ENCODE results near the gene PKMYT1. TPM values are rescaled to one million over a fixed set of nuclear protein-coding genes. Genes with fewer than 3 reads are reported as not detected.

The PKMYT1 gene
- total RNA-seq, 1 experiment from 2014 or later = 92.1 TPM

DNA sequence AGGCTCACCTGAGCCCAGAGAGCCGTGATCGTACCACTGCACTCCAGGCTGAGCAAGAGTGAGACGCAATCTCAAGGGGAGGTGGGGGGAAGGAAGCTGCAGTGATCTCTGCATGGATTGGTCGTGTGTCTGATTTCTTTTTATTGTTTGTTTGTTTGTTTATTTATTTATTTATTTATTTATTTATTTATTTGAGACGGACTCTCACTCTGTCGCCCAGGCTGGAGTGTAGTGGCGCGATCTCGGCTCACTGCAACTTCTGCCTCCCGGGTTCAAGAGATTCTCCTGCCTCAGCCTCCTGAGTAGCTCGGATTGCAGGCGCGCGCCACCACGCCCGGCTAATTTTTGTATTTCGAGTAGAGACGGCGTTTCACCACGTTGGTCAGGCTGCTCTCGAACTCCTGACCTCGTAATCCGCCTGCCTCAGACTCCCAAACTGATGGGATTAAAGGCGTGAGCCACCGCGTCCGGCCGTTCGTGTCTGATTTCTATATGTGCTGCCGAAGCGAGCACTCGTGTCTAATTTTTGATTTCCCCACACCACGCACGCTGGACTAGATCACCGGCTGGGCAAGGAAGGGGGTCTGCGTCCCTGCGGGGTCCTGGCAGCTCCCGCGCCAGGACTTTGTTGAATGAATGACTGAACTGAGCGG is 39.5 kb upstream of the PKMYT1 start:
- no peak for DNase-seq (ENCODE audit: low spot score)

DNA sequence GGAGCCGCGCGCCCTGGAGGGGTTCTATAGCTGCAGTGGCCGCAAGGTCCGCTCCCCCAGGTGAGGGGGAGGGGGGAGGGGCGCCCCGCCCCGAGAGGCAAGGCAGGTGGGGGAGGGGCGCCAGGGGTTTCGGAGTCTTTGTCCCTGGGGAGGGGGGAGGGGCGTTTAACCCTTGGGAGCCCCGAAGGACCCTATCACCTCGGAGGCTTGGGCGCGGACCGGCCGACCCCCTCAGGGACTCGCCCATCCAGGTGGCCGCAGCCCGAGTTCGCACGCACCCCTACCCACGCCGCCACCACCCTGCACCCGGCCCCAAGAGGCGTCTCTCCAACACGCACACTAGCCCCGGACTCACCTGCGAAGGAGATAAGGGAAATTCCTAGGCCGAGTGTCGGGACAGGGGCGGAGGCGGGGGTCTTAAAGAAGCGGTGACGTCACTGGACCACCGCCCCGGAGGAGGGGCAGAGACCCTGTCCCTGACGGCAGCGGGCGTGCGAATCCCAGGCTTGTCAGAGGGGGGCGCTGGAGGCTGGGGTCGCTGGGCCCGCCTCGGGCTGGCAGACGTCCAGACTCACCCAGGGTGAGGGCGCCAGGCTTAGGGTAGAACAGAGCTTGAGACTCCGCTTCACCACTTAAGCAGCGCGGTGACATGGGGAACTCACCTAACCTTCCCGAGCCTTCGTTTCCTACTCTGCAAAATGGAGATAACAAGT is 37.7 kb upstream of the PKMYT1 start, which contains the start of gene CLDN6:
Gene CLDN6, minus strand, starts transcription at position 390 of the 713 bp plus-strand sequence. CDS start 2,162 bp downstream, outside the sequence.
- peak; percentile 9 for DNase-seq (ENCODE audit: low spot score)

DNA sequence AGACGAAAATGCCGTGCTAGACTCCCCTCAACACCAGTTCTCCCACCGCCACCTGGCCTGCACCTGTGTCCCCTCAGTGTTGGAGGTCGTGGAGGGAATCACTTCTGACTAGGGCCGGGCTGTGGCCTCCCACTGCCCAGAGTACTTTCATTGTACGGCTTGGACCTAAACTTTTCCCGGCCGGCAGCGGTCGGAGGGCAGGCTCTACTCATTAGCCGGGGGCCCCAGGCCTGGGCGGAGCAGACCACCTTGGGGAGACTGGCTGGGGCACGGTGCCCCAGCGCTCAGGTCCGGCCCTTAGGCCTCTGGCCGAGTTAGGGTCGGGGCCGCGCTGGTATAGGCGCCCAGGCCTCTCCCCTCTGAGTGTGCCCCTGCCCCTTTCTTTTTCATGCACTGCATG is 37.1 kb upstream of the PKMYT1 start:
- DNase-seq (ENCODE audit: low spot score) = no peak

DNA sequence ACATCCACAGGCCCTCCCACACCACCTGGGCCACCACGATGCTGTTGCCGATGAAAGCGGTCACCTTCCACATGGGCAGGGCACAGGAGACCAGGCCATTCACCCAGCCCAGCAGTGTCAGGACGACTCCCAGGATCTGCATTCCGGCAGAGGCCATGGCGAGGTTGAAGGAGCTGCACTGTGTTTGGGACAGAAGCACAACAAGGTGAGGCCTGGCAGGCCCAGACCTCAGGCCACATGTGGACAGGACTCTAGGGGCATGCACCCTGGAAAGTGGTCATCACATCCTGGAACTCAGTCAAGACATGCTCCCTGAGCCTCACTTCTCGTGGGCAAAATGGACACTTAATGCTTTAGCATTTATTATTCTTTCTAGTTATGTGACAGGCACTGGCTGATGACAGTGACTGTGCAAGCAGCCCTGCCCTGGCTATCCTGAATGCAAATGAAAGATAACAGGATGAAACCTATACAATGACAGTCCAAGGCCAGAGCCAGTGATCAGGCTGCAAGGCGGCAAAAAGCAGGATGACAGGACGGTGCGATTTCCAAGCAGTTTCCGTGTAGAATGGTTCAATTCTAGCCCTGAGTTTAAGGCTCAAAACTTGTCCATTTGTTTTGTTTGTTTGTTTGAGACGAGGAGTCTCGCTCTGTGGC is 35.7 kb upstream of the PKMYT1 start:
- no peak for DNase-seq (ENCODE audit: low spot score)

DNA sequence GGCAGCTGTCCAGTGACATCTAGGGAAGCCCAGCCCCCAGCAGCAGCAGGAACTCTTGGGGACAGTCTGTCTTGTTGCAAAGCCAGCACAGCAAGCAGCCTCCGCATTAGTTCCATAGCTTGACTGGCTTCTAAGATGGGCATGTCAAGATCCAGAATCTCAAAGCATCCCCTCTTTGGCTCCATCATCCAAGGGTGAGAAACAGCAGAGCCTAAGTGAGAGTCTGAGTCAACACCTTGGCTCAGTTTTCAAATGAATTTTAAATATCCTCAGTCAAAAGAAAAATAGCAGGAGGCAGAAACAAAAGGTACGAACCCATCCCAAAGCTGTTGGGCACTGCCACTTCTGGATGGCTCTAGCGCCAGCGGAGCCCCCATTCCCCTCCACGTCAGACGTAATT is 34.7 kb upstream of the PKMYT1 start:
- DNase-seq (ENCODE audit: low spot score) = no peak

DNA sequence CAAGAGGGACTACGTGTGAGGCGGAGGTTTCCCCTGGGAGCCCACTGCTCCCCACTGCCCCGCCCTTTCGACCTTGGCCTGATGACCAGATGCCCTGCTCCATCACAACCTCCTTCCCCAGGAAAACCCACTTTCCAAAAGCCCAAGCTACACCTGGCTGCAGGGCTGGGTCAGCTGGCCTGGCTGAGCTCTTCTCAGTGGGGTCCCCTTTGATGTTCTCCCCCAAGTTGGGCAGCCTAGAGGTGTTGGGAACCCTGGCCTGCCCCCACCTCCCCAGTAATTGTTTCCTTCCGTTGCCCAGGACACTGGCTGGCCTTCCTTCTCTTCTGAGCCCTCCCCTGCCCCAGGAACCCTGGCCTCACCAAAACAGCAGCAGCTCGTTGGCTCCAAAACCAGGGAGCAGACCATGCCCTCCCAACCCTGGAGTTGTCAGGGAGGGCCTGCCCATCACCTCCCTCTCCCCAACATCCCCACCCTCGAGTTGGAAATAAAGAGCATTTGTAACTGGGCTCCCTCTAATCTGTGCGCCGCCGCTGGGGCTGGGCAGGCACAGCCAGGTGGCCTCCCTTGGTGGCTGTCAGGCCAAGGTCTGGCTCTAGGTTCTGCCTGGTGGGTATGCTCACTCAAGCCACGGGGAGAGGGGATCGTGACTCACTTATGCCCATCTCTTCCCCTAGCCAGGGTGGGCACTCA is 33.9 kb upstream of the PKMYT1 start:
- no peak for DNase-seq (ENCODE audit: low spot score)

DNA sequence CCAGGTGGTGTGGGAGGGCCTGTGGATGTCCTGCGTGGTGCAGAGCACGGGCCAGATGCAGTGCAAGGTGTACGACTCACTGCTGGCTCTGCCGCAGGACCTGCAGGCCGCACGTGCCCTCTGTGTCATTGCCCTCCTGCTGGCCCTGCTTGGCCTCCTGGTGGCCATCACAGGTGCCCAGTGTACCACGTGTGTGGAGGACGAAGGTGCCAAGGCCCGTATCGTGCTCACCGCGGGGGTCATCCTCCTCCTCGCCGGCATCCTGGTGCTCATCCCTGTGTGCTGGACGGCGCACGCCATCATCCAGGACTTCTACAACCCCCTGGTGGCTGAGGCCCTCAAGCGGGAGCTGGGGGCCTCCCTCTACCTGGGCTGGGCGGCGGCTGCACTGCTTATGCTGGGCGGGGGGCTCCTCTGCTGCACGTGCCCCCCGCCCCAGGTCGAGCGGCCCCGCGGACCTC is 33.3 kb upstream of the PKMYT1 start:
- DNase-seq (ENCODE audit: low spot score) = peak; percentile 20

DNA sequence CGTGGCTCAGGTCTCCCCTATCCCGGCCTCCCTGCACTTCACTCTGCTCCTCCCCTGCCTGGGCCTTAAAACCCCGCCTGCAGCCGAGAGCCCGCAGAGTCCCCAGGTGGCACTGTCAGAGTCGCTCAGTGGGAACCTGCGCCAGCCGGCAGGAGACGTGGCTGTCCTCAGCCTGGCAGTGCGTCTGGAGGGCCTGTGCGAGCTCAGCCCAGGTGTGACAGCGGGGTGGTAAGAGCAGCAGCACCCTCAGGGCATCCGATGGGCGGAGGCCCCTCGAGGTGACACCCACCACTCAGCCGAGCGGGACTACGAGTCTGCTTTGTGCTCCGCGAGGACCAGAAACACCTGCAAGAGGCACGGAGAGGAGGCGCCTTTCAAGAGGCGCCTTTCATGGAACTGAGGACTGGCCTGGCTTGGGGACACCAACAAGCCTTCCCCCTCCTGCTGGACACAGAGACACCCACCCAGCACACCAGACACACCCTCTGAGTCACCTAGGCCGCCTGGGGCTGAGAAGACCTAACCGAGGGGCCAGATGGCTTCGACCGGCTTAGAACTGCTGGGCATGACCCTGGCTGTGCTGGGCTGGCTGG is 32.7 kb upstream of the PKMYT1 start, which contains the start of gene CLDN9:
Gene CLDN9, plus strand, starts transcription at position 96 of the 593 bp plus-strand sequence. Its CDS starts 440 bp downstream, at position 536.
- DNase-seq (ENCODE audit: low spot score) = peak; percentile 71

DNA sequence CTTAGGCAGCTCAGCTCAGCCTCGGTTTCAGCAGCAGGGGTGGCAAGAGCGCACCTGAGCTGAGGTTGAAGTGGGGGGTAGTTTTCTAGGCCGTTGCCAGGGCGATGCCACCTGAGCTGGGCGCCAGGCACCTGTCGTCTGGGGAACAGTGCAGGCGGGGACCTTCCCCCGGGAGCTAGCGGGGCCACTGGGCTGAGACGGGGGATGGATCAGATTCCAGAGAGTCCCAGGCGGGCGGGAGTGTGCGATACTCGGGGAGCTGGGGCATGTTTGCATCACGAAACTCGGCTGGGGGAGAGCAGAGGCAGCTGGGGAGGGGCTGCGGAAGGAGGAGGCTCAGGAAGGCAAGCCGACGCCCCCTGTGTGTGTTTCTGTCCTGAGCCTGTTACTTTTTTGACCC is 32.0 kb upstream of the PKMYT1 start:
- DNase-seq (ENCODE audit: low spot score) = peak; percentile 33

DNA sequence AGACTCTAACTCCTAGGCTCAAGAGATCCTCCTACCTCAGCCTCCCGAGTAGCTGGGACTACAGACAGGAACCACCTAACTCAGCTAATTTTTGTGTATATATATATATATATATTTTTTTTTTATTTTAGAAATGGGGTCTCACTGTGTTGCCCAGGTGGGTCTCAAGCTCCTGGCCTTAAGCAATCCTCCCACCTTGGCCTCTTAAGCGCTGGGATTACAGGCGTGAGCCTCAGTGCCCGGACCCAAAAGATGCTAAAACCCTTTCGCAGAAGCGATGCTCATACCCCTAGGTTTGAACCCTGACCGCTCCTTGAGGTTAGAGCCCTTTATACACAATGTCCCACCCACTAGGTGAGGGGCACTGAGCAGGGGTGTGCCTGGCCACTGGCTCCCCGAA is 30.3 kb upstream of the PKMYT1 start:
- DNase-seq (ENCODE audit: low spot score) = no peak

DNA sequence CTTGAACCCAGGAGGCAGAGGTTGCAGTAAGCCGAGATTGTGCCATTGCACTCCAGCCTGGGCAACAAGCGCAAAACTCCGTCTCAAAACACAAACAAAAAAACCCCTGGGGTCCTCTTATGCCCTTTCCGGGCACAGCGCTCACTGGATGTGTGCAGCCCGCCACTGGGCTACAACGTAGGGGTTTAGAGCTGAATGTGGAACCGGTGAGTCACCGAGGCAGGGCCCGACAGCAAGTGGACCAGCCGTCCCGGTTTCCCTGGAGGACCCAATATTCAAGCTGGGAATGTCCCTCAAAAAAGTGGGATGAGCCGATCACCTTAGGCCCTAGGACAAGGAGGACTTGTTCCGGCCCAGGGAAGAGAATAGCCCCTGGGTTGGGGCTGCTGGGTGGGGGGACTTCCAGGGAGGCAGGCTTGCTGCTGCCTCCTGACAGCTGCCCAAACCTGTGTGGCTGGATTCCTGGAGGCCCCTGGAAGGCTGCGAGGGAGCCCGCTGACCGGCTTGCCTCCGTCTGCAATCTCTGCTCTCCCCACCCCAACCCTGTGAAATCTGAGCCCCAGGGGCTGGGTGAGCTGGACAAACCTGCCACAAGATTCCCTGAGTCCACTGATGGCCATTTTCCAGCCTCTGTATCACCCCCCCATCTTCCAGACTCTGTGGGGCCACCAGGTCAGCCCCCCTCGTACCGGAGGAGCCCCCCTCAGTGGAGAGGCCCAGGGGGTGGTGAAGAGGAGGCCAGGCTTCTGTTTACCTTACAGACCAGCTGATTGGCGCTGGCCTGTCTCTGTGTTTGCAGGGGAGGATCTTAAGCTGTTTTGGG is 29.5 kb upstream of the PKMYT1 start:
- peak; percentile 92 for DNase-seq (ENCODE audit: low spot score)

DNA sequence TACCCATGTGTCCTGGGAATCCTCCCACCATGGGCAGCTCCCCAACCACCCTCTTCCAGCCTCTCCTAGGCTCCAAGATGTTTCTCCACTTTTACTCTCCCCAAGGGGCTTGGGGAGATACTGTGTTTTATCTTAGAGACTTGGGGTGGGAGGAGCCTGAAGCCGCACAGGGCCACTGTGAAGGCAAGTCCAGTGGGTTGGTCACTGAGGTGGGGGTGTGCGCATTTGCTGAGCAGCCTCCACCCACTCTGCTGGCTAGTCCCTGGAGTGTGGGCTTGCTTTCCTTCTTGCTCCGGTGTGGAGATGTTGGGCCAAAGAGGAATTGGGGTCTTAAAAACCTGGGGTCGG is 28.4 kb upstream of the PKMYT1 start:
- no peak for DNase-seq (ENCODE audit: low spot score)

DNA sequence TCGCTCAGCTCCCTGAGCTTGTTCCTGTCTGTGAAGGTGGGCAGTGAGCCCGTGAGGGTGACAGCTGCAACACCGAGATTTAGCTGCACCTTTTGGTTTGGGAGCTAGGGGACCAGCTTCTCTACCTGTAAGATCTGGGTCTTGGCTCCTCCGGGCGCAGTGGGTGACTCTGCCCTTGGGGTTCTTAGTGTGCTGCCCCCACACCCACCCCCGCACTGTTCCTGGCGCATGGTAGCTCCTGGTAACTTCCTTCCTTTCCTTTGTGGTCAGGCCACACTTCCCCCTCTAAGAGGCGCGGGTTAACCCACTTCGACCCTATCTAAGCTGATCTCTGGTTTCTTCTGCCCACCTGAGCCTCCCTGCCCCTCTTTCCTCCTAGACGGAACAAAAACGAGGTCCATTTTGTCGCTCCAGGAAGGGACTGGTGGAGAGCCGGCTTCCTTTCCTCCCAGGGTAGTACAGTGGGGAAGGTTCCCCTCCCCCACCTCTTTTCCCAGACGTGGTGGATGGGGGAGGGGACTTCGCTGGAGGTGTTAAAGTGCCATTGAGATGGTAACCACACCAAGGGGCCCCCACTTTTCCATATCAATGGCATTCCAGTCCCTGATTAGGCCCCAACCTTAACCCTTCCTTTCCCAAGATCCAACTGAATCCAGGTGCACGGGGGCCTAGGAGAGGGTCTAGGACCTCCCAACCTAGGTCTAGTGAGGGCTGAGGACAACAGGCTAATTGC is 27.9 kb upstream of the PKMYT1 start:
- peak; percentile 32 for DNase-seq (ENCODE audit: low spot score)

DNA sequence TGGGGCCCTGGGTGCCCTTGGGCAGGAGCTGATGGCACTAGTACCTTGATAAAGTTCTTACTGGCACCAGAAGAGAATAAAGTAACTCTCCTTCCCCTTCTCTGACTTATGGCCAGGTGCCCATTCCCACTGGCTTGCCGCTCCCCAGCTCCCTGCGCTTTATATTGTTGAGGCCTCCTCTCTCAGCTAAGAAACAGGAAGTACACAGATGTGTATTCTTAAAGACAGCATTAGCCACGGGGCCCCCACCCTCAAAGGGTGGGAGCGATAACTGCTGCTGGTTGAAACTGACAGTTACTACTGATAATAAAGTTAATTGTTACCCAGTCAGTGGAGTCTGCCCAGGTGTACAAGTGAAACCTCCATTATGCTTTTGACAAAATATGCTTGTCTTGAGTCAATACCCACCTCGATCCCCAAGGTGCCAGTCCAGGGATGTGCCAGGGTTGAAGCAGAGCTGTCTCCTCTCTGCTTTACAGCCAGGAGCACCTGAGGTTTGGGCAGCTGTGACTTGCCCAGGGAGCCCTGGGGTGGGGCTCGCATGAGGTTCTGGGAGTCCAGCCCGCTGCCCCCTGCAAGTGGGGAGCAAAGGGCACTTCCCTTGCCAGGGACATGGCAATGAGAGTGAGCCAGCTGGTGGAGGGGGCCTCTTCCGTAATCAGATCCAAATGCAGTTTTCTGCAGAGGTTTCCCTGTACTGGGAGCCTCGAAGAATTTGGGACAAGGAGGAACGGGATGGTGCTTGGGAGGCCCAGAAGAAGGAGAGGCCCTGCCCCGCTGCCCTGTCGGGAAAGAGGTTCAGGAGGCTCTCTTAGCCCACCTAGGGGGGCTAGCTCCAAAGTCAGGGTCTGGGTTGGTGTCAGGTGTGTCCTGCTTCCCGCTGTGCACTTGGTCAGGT is 27.1 kb upstream of the PKMYT1 start:
- peak; percentile 71 for DNase-seq (ENCODE audit: low spot score)

DNA sequence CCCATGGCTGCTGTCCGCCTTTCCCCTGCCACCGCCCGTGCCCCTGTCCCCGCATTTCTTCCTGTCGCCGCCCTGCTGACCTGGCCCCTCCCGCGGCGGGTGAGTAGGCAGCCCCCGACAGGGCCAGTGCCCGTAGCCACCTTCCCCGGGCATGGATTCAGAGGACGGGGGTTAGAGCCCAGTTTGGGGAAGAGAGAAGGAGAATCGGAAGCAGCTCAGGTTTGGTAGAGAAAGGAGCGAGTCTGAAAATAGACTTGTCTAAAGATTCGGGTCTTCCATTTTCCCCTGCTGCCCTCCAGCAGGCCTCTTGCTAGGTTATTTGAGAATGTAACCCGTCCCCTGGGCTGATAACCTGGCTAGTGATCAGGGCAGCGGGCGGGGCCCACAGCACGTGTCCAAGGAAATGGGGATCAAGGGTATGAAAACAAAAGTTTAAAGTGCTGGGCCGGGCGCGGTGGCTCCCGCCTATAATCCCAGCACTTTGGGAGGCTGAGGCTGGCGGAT is 24.6 kb upstream of the PKMYT1 start:
- peak; percentile 65 for DNase-seq (ENCODE audit: low spot score)

DNA sequence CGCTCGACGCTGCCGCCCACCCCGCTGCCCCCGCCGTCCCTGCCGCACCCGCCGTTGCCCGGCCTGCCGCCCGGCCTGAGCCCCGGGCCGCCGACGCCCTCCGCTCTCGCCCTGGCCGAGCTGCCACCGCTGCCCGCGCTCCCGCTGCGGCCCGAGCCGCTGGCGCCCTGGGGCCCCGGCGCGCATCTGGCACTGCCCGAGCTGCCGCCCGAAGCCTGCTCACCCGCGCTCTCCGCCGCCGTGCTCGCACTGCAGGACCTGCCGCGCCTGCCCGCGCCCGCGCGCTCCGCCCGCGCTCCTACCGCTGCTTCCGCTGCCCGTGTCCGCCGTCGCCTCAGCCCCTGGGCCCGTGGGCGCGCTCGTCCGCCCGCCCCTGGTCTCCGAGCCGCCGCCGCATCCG is 24.1 kb upstream of the PKMYT1 start:
- DNase-seq (ENCODE audit: low spot score) = peak; percentile 56

DNA sequence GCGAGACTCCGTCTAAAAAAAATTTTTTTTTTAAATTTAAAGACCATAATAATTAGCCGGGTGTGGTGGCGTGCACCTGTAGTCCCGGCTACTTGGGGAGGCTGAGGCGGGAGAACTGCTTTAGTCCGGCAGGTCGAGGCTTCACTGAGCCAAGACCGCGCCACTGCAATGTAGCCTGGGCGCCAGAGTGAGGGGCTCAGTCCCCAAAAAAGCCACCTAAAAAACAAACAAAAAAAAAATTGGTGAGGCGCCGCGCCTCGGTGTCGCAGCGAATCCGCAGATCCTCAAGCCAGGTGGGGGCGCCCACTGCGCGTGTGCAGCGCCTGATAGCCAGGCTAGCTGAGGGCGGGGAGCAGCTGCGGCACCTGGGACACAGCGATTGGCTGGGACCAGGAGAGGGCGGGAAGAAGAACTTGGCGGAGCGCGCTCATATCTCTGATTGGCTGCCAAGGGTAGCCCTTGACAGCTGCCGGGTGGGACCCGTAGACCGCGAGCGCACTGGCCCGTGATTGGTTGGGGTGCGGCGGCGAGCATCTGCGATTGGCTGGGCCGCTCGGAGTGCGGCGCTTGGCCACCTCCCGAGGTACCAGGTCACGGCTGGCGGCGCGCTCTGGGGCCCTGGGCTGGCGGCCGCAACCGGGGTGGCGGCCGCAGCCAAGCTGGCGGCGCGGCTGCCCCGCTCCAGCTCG is 23.5 kb upstream of the PKMYT1 start:
- peak; percentile 99 for DNase-seq (ENCODE audit: low spot score)

DNA sequence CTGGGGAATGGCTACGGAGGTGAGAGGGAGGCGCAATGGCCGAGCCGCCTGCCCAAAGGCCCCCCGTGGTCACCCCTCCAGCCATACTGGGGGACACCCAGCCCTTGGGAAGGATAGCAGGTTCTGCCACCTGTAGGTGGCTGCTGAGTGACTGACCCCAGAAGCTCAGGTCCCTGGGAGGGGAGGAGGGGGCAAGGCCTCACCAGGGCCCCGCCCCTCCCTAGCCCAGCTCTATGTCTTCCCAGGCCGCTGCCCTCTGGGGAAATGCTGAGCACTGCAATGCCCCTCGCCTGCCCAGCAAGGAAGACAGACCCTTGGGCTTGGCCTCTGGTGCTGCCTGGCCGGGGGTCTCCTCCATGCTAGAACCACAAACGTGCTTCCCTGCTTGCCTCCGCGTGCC is 21.1 kb upstream of the PKMYT1 start:
- DNase-seq (ENCODE audit: low spot score) = no peak
